GM10847 (cell line): ENCODE results near the gene SLU7.
A peak's percentile ranks its signal among the peaks of the same experiment; 100 is the strongest.

Experiments
- POLR2A ChIP-seq: IDR thresholded peaks from 2 replicates; pipeline ENCODE4 v1.6.1; 2011; ENCODE audit not compliant: insufficient read length; ENCODE audit errors: extremely low read depth

SLU7 gene

GRCh38 chr5:160436017-160436416, 17.1 kb upstream of the SLU7 start:
- no peak for TF ChIP-seq POLR2A

- no peak for TF ChIP-seq POLR2A
These were observed 16.7 kb upstream of the SLU7 start for GRCh38 chr5:160435532-160435931.

GRCh38 chr5:160434022-160434531, 15.2 kb upstream of the SLU7 start:
- peak; percentile 17 for TF ChIP-seq POLR2A

GRCh38 chr5:160432787-160433186, 13.9 kb upstream of the SLU7 start:
- no peak for TF ChIP-seq POLR2A

- no peak for TF ChIP-seq POLR2A
These were observed 13.3 kb upstream of the SLU7 start for GRCh38 chr5:160432196-160432595.

- TF ChIP-seq POLR2A, result no peak
These were observed 8.7 kb upstream of the SLU7 start for GRCh38 chr5:160427607-160428006.

GRCh38 chr5:160423099-160423498, 4.2 kb upstream of the SLU7 start:
- no peak for TF ChIP-seq POLR2A

- TF ChIP-seq POLR2A, result peak; percentile 84
These were observed 2.9 kb upstream of the SLU7 start, which contains the start of gene PTTG1 for GRCh38 chr5:160421625-160422258. PTTG1 (plus strand) TSS chr5:160421855; CDS start chr5:160422313, 458 bp downstream.

- no peak for TF ChIP-seq POLR2A
These were observed 1.4 kb upstream of the SLU7 start for GRCh38 chr5:160420331-160420610.

GRCh38 chr5:160419458-160420330, 813 bp upstream of the SLU7 start:
- no peak for TF ChIP-seq POLR2A

GRCh38 chr5:160399402-160400353, 19.2 kb downstream of the SLU7 start, which contains the start of gene FAM200C:
FAM200C (minus strand) TSS chr5:160400054; CDS start chr5:160395490, 4,564 bp downstream.
- peak; percentile 73 for TF ChIP-seq POLR2A

- TF ChIP-seq POLR2A, result no peak
These were observed 20.1 kb downstream of the SLU7 start for GRCh38 chr5:160398806-160399205.

GRCh38 chr5:160397492-160397891, 21.4 kb downstream of the SLU7 start:
- TF ChIP-seq POLR2A, result no peak

GRCh38 chr5:160395111-160395510, 23.8 kb downstream of the SLU7 start:
- no peak for TF ChIP-seq POLR2A
